Measurements from ENCODE around the gene RASSF1. TPM values are rescaled to one million over a fixed set of nuclear protein-coding genes. Genes with fewer than 3 reads are reported as not detected.

Gene RASSF1
- total and polyA plus RNA-seq, 2 donors (not counting 3 experiments of a cell fraction or from before 2014, with no cell fraction given), result 31.9 to 59.7 TPM

DNA sequence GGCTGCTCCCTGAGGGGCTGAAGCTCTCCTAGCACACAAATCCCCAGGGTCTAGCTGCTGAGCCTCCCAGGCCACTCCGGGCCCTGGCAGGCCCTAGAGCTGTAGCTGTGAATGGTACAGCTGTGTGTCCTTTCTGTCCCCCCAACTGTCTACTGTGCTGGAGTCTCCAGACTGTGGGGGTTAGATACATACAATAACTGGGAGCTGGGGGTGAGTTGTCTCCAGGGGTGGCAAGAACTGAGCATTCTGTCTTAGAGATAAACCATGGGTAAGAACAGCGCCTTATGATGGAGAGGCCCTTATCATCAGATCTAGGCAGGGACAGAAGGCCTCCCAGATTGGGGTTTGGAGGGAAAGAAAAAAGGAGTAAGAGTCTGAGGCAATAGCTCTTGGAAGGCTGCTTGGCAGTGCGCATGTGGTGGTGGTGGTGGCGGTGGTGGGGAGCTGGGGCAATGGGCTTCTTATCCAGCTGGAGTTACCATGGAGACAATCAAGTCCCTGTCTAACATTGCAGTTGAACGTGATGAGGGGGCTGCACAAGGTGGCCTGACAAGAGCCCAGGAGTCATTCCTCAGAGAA is 13.6 kb upstream of the RASSF1 start:
- H3K4me3 ChIP-seq (replicated peaks in 1 of 3; ENCODE audit: insufficient read depth in 1 of 3, low read depth in 1 of 3, low read length in 3 of 3), result no peak overlapping the region
- H3K36me3 ChIP-seq (ENCODE audit: control insufficient read depth in 2 of 2, extremely low read depth in 1 of 2, insufficient read depth in 2 of 2, low read length in 2 of 2), result peaks cover 8 to 28% of the 10 kb centered on the region in 2 experiments
- CTCF ChIA-PET, result interaction anchor here (0.6 to 2.5 kb wide), 5 partner anchors 9 to 262 kb away, joined by 3 to 11 read pairs (median 3); no protein-coding TSS in a partner anchor
- H4K20me1 ChIP-seq (replicated peaks; ENCODE audit: control insufficient read depth, extremely low read depth, insufficient read depth, low read length), result peaks cover 6% of the 10 kb centered on the region
- no peaks in the 10 kb centered on the region for H3K27me3 ChIP-seq (ENCODE audit: control insufficient read depth in 2 of 2, insufficient read depth in 2 of 2, low read length in 2 of 2)
- no peak for TF ChIP-seq POLR2AphosphoS5 (IDR thresholded peaks at IDR 0.05; ENCODE audit: insufficient read depth, low read depth, low read length)
- no peak for TF ChIP-seq JUN (IDR thresholded peaks at IDR 0.05; ENCODE audit: borderline replicate concordance, insufficient read depth, insufficient read length, low read depth)
- TF ChIP-seq POLR2A (IDR thresholded peaks at IDR 0.05; ENCODE audit: low read depth, low read length), result no peak
- TF ChIP-seq, protein P1, sequence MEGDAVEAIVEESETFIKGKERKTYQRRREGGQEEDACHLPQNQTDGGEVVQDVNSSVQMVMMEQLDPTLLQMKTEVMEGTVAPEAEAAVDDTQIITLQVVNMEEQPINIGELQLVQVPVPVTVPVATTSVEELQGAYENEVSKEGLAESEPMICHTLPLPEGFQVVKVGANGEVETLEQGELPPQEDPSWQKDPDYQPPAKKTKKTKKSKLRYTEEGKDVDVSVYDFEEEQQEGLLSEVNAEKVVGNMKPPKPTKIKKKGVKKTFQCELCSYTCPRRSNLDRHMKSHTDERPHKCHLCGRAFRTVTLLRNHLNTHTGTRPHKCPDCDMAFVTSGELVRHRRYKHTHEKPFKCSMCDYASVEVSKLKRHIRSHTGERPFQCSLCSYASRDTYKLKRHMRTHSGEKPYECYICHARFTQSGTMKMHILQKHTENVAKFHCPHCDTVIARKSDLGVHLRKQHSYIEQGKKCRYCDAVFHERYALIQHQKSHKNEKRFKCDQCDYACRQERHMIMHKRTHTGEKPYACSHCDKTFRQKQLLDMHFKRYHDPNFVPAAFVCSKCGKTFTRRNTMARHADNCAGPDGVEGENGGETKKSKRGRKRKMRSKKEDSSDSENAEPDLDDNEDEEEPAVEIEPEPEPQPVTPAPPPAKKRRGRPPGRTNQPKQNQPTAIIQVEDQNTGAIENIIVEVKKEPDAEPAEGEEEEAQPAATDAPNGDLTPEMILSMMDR (IDR thresholded peaks at IDR 0.05; ENCODE audit: extremely low read depth in 1 of 2, insufficient read depth in 1 of 2, low read depth in 1 of 2, low read length in 2 of 2), result no peak
- TF ChIP-seq EZH2 (IDR thresholded peaks at IDR 0.05; ENCODE audit: borderline replicate concordance, low read depth, low read length, severe bottlenecking), result no peak
- TF ChIP-seq GATA2 (IDR thresholded peaks at IDR 0.05; ENCODE audit: insufficient read depth, insufficient read length, low read depth, low read length), result no peak
- no peak for TF ChIP-seq FOS (IDR thresholded peaks at IDR 0.05; ENCODE audit: borderline replicate concordance, insufficient read depth, low read length)
- TF ChIP-seq, protein P2, sequence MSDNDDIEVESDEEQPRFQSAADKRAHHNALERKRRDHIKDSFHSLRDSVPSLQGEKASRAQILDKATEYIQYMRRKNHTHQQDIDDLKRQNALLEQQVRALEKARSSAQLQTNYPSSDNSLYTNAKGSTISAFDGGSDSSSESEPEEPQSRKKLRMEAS (IDR thresholded peaks at IDR 0.05; ENCODE audit: insufficient read depth, insufficient read length), result no peak
- no peak for TF ChIP-seq MYC (IDR thresholded peaks at IDR 0.05; ENCODE audit: low read depth, low read length)
- no peak overlapping the region for H3K27ac ChIP-seq (ENCODE audit: insufficient read depth, low read depth, low read length)
- H3K4me2 ChIP-seq (ENCODE audit: insufficient read depth, low read length), result no peak overlapping the region
- DNase-seq (ENCODE audit: low read depth, low spot score), result no peak
- H3K4me1 ChIP-seq (ENCODE audit: control insufficient read depth, extremely low read depth, insufficient read depth, low read length), result peaks cover 44% of the 10 kb centered on the region
- H3K9me1 ChIP-seq (replicated peaks; ENCODE audit: control insufficient read depth, extremely low read depth, insufficient read depth, low read length), result no peaks in the 10 kb centered on the region
- intact Hi-C loops (cut with micrococcal nuclease) (no loop called here), dilution Hi-C loops (cut with MboI; ENCODE audit: extremely low pct_ligation_motif_present, low sequenced_read_pairs) (no loop called here)
- H3K9me3 ChIP-seq (replicated peaks; ENCODE audit: control insufficient read depth, insufficient read depth, low read length), result no peaks in the 10 kb centered on the region
- POLR2A ChIA-PET, result no interaction called here
- no peak overlapping the region for H3K9ac ChIP-seq (replicated peaks; ENCODE audit: extremely low read depth, insufficient read depth, low read length)
- no TSS peak for BruUV-seq (replicated peaks)
- H3K79me2 ChIP-seq (ENCODE audit: control insufficient read depth, insufficient read depth, low read length), result peaks cover 43% of the 10 kb centered on the region
- H2AFZ ChIP-seq (ENCODE audit: low read depth, low read length), result no peak overlapping the region
- no peak for FAIRE-seq

Measured in endothelial cell of umbilical vein (primary cell).